GM10266 (cell line): ENCODE measurements around the gene DCC.

Source experiments
- DNase-seq: peaks from one replicate; pipeline ENCODE4 v3.0.0; 2012; ENCODE audit errors: extremely low spot score
- CTCF ChIP-seq: IDR thresholded peaks from 2 replicates; pipeline ENCODE4 v1.5.1; 2012; ENCODE audit warnings: mild to moderate bottlenecking, low read depth; ENCODE audit not compliant: control insufficient read depth, insufficient read depth; ENCODE audit errors: missing control alignments

Gene DCC

DNA sequence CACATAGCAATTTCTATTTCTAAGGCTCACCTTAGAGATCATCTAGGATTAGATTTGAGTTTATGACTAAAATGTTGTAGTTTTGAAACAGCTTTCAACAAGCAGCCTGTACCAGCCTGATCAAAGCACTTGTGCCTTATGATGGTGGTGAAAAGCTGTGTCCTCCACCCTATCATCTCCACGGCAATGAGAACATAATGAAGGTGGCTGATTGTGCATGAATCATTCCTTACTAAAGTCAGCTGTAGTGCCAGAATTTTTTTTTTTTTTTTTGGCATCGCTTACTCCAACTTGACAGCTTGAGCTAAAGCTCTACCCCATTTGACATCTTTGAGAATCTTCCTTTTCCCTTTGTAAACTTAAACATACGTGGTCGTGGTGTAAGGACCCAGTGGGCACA, 86.0 kb downstream of the DCC start:
- no peak for TF ChIP-seq CTCF
- no peak for DNase-seq

DNA sequence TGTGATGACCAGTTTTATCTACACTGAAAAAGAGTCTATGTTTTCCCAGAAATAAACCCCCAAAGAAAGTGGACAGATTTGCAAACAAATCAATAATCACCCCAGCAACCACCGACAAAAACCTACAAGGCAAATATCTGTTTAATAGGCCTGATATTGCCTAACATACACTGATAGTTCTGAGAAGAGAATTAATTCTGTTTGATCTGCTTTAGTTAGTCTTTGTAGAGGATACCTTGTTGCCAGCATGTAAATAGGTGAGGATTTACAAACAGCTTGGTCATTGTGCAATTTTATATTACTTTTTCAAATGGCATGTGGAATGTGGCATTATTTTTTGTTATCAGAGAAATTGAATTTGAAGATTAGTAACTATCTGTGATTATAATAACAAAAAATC, 86.5 kb downstream of the DCC start:
- DNase-seq, result no peak
- TF ChIP-seq CTCF, result no peak

DNA sequence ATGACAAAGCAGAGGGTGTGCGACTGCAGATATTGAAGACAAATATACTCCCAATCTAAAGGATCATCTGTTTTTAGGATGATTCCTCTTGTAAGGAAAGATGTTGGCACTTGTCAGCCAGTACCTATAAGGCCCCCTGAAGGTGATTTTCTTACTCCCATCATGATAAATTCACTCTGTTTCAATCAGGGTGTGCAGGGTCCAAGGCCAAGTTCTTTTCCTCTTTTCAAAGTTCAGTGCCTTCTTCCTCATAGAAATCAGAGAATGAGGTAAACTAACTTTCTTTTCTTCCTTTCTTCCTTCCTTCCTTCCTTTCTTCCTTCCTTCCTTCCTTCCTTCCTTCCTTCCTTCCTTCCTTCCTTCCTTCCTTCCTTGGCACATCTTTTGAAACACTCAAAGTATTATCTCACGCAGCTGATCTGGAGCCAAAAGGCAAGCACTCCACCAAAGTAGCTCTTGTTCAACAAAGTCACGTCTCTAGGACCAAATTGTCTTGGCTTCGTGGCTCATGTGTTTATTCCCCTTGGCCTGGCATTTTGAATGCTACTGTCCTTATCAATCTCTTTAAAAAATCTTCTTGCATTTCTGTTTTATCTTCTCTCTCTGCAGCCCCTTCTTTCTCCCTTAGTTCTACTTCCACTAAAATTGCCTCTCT, 87.7 kb downstream of the DCC start:
- no peak for TF ChIP-seq CTCF
- DNase-seq, result no peak

- no peak for DNase-seq
- no peak for TF ChIP-seq CTCF
These were observed 91.7 kb downstream of the DCC start for GRCh38 chr18:52431683-52432082.

DNA sequence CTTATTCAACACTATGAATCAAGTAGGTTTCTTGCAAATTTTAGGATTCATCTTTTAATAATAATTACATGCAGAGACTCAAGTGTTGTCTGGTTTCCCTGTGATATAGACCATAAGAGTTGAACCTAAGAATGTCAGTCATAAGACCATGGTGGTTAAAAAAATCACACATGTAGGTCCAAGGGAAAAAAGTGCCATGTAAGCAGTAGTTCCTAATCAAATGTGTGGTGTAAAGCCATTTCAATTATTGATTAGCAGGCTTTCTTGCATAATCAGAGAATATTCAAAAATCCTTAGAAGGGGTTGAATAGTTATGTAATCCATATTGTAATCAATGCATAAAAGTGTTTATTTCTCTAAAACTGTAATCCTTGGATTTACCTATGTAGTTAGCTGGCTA, 93.8 kb downstream of the DCC start:
- DNase-seq, result no peak
- no peak for TF ChIP-seq CTCF

GRCh38 chr18:52435301-52435700, 95.3 kb downstream of the DCC start:
- TF ChIP-seq CTCF, result no peak
- no peak for DNase-seq

- DNase-seq, result no peak
- no peak for TF ChIP-seq CTCF
These were observed 97.2 kb downstream of the DCC start for GRCh38 chr18:52437161-52437560.
